HG03025 (cell line): ENCODE measurements around the gene FAM32A.

Experiments
- ATAC-seq: cut with Tn5 transposase; IDR thresholded peaks from one replicate; pipeline ENCODE4 v1.9.1; 2021; ENCODE audit warnings: mild to moderate bottlenecking, moderate library complexity; ENCODE audit not compliant: unreplicated experiment, low FRiP score

The FAM32A gene

DNA sequence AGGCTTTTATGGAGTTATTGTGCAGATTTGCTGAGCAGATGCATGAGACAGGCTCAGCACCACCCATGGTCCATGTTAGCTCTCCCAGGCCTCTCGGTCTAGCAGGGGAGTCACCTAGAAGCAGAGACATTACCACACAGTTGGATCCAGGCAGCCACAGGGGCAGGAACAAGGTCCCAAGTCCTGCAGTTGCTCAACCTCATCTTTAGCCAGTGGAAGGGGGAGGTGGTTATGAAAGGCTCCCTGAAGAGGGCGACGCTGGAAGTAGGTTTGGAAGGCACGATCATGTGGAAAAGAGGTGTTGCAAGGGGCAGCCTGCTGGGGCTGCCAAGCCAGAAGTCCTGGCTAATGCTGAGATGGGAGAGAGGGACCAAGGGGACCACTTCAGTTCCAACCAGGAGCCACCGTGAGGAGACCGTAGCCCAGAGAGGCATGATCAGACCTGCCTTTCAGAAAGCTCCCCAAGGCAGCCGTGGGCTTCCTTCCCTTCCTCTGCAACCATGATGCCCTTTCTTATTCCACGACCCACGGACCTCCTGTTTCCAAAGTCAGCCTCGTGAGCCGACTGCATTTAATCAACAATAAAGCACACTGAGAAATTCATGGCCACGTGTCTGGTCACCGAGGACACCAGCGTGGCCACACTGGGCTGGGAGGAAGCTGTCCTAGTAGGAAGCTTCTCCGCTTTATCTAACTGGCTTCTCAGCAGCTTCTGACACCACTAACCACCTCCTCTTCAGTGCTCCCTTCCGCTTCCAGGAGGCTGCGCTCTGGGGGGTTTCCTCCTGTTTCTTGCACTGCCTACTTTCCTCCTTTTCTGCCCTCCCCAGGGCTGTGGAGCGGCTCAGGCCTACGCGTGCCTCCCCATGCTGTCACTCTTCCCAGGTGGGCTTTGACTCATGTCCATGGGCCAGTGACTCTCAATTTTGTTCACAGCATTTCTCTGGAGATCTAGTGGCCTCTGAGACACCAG lies 15.1 kb downstream of the FAM32A start:
- no peak for ATAC-seq

DNA sequence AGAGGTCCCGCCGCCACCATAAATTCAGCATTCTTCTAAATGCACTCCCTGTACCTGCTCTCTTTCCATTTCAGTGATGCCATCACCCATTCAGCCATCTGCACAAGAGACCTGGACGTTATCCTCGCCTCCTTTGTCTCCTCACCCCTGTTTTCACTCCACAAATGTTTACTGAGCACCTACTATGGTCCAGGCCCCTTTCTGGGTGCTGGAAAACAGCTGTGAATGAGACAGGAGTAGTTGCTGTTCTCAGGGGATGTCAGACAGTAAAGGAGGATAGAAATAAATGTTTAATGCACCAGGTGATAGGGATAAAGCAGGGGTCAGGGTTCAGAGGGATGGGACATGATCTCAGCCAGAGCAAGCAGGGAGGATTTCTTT lies 15.8 kb downstream of the FAM32A start:
- ATAC-seq: no peak

- no peak for ATAC-seq
These were observed 17.4 kb downstream of the FAM32A start for GRCh38 chr19:16202320-16203255.

GRCh38 chr19:16203256-16204004 lies 18.2 kb downstream of the FAM32A start:
- no peak for ATAC-seq

GRCh38 chr19:16204005-16204294 lies 18.7 kb downstream of the FAM32A start:
- ATAC-seq: no peak

DNA sequence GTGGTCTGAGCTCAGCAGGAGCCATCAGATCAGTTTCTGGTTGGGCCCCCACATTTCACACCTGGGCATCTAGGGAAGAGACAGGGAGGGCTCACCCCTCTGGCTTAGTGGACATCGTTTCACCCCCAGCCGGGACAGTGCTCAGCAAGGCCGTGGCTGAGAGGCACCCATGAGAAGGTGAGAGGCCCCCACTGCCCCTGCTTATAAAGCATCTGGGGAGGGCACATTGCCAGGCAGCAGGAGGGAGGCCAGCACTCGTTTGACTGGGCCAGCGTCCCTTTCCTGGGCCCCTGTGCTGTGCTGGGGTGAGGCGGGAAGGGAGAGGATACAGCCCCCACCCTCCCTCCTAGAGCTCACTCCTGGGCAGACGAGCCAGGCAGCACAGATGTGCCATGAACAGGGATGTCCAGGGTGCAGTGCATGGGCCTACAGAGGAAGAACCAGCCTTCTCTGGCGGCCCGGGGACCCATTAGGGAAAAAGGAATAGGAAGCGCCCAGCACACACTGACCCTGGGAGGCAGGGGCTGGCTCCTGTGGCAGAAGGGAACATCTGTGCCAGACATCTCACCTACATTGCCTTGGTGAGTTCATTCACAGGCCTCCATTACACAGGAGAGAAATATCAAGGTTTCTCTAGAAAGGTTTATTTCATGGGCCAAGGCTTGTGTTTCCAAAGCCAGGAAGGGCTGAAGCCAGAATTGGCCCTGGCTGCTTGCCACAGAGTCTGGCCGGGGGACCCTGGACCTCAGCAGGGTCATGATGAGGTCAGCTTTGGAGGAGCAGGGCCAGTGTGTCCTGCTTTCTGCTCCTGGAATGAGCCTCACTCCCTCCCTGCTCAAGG lies 20.2 kb downstream of the FAM32A start:
- no peak for ATAC-seq

DNA sequence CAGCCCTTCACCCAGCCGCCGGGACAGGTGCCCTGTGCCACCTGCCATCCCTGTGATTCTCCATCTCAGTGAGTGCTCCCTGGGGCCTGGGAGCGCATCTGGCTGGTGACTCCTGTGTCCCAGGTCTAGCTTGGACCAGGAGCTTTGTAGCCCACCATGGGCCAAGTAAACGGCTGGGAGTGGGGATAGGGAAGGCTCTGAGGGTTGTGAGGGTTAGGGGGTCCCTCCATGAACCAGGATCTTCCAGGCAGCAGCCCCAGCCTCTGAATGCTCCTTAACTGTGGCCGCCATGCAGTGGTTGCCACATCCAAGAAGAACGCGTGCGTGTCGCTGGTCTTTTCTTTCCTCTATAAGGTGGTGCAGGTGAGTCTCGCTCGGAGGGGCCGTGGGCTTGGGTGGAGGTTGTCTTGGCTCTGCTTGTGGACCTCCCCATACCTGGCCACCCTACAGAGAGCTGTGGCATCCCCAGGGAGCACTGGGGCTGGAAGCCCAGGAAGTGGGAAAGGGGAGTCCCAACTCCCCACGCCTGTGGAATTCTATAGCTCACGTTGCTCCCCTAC lies 20.9 kb downstream of the FAM32A start:
- no peak for ATAC-seq

DNA sequence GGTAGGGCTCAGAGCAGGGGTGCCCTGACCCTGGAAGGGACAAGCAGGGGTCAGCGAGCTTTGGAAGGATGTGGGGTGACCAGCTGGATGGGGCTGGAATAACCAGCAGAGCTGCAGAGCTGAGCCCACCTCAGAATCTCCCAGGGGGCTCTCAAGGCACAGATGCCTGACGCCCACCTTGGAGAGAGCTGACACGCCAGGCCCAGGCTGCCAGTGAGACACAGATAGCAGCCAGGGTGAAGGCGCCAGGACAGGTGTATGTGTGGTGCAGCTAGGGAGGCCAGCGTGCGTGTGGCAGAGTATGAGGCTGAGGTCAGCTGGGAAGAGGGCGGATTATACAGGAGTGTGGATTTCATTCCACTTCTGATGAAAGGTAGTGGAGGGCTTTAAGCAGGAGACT lies 21.4 kb downstream of the FAM32A start:
- no peak for ATAC-seq

DNA sequence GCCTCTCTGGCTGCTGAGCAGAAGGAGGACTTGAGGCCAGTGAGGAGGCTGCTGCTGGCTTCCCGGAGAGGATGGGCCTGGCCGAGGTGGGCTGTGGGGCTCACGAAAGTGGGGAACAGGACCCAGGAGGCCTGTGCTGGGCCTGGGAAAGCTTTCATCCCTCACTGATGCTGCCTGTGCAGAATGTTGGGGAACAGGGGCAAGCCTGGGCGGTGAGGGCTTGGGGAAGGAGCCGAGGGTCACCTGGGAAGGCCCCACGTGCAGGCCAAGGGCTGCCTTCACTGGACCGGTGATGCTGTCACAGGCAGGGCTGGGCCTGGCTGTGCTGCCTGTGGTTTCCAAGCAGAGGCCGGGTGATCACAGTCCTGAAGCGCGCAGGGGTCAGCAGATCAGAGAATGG lies 21.9 kb downstream of the FAM32A start:
- ATAC-seq: no peak

GRCh38 chr19:16207490-16208025 lies 22.3 kb downstream of the FAM32A start:
- no peak for ATAC-seq

DNA sequence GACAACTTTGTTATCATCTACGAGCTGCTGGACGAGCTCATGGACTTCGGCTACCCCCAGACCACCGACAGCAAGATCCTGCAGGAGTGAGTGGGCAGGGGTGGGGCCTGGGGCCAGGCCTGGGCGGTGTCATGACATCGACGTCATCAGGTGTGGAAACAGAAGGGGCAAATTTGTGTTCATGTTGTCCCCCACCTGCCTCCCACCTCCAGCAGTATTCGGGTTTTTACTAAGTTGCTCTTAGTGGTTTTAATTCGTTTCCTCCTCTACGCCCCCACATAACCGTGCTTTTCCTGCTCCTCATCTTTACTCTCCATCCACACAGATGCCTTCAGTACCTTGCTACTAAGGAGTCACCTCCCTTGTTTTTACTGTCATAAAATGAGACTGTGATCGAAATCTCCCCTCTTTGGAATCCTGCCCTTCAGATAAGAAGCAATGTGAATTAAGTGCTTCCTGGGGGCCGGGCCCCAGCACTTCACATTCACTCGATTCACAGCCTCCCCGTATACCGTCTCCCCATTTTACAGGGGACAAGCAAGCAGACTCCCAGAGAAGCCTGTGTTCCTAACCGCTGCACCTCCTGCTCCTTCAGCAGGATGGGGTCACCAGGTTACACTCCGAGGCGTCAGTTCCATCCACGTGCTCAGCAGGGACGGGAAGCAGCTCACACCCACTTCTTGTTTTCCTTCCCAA lies 23.0 kb downstream of the FAM32A start:
- no peak for ATAC-seq

DNA sequence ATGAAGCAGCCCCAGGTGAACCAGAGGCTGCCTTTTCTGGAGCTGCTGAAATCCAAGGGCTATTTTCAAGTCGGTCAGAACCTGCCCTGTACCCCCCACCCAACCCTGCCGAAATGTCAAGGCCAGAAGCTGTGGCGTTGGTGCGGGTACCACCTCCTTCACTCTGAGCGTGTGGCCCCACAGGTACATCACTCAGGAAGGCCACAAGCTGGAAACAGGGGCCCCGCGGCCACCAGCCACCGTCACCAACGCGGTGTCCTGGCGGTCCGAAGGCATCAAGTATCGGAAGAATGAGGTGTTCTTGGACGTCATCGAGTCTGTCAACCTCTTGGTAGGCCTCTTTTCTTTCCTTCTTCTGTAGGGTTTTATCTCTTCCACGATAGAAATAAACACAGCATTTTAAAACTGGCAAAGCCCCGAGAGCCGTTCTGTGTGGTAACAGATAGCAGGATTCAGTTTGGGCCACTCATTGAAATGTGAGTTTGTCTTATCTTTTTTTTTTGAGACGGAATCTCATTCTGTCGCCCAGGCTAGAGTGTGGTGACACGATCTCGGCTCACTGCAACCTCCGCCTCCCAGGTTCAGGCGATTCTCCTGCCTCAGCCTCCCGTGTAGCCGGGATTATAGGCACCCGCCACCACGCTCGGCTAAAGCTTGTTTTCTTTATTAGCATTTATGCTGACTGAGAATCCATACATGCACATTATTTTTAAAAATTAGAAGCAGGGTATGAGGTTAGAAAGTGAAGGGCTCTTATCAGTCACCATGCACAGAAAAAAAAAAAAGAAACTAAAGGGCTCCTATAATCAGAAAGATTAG lies 23.8 kb downstream of the FAM32A start:
- no peak for ATAC-seq

DNA sequence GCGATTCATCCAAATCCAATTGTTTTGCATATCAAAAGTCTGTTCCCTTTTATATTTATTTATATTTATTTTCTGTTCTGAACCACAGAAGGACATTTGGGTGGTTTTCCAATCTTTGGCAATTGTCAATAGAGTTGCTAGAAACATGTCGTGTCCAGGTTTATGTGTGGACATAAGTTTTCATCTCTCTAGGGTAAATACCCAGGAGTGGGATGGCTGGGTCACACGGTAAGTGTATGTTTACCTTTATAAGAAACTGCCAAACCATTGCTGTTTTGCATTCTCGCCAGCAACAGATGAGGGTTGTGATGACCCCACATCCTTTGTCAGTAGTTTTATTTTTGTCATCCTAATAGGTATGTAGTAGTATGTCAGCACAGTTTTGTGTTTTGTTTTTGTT lies 25.0 kb downstream of the FAM32A start:
- no peak for ATAC-seq

DNA sequence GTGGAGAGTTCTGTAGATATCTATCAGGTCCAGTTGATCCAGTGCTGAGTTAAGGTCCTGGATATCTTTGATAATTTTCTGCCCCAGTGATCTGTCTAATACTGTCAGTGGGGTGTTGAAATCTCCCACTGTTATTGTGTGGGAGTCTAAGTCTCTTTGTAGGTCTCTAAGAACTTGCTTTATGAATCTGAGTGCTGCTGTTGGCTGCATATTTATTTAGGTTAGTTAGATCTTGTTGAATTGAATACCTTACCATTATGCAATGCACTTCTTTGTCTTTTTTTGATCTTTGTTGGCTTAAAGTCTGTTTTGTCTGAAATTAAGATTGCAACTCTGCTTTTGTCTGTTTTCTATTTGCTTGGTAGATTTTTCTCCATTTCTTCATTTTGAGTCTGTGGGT lies 27.9 kb downstream of the FAM32A start:
- ATAC-seq: no peak

GRCh38 chr19:16216744-16217670 lies 31.8 kb downstream of the FAM32A start:
- no peak for ATAC-seq

GRCh38 chr19:16217716-16218451 lies 32.7 kb downstream of the FAM32A start:
- no peak for ATAC-seq
